Measurements from ENCODE around the gene EML5. TPM values are rescaled to one million over a fixed set of nuclear protein-coding genes. Genes with fewer than 3 reads are reported as not detected.

Gene EML5
- total and polyA plus RNA-seq, 2 experiments from 2014 or later, result 0.18 to 1.6 TPM

DNA sequence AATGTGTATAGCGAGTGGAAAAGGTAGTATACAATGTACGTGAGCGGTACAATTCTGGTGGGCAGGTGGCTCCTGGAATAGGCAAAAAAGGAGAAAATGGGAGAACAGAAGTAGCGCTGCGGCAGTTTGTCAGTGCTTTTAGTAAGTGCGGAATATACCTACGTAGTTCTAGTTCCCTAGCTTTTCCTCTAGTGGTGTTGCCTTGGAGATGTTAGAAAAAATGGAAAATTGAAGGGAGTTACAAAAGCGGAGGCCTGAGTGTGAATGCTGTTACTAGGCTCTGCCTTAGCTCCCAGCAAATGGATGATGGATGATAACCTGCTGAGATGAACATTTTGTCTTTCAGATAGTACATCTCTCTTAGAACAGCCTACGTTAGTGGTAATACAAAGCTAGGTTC is 32.8 kb upstream of the EML5 start:
- no peak overlapping the region for H3K27ac ChIP-seq (ENCODE audit: low read depth)
- no peak for DNase-seq (ENCODE audit: low spot score)

More for the DNA sequence above, 32.8 kb upstream of the EML5 start:
- TF ChIP-seq EZH2 (IDR thresholded peaks at IDR 0.05; ENCODE audit: low read depth, unreplicated experiment) (no peak), STAT1 (IDR thresholded peaks at IDR 0.05; ENCODE audit: unreplicated experiment) (no peak), POLR2AphosphoS5 (IDR thresholded peaks at IDR 0.05; ENCODE audit: low read depth) (no peak), JUNB (IDR thresholded peaks at IDR 0.05; ENCODE audit: unreplicated experiment) (no peak), ZNF331 (CRISPR knock-in tag; IDR thresholded peaks at IDR 0.05; ENCODE audit: low read depth) (no peak), ZNF114 (CRISPR knock-in tag; IDR thresholded peaks at IDR 0.05) (no peak), CREB1 (CRISPR knock-in tag; IDR thresholded peaks at IDR 0.05; ENCODE audit: low read depth) (no peak), NANOG (IDR thresholded peaks at IDR 0.05; ENCODE audit: borderline replicate concordance) (no peak), EZH2phosphoT487 (IDR thresholded peaks at IDR 0.05; ENCODE audit: unreplicated experiment) (no peak)
- TF ChIP-seq, protein P1, sequence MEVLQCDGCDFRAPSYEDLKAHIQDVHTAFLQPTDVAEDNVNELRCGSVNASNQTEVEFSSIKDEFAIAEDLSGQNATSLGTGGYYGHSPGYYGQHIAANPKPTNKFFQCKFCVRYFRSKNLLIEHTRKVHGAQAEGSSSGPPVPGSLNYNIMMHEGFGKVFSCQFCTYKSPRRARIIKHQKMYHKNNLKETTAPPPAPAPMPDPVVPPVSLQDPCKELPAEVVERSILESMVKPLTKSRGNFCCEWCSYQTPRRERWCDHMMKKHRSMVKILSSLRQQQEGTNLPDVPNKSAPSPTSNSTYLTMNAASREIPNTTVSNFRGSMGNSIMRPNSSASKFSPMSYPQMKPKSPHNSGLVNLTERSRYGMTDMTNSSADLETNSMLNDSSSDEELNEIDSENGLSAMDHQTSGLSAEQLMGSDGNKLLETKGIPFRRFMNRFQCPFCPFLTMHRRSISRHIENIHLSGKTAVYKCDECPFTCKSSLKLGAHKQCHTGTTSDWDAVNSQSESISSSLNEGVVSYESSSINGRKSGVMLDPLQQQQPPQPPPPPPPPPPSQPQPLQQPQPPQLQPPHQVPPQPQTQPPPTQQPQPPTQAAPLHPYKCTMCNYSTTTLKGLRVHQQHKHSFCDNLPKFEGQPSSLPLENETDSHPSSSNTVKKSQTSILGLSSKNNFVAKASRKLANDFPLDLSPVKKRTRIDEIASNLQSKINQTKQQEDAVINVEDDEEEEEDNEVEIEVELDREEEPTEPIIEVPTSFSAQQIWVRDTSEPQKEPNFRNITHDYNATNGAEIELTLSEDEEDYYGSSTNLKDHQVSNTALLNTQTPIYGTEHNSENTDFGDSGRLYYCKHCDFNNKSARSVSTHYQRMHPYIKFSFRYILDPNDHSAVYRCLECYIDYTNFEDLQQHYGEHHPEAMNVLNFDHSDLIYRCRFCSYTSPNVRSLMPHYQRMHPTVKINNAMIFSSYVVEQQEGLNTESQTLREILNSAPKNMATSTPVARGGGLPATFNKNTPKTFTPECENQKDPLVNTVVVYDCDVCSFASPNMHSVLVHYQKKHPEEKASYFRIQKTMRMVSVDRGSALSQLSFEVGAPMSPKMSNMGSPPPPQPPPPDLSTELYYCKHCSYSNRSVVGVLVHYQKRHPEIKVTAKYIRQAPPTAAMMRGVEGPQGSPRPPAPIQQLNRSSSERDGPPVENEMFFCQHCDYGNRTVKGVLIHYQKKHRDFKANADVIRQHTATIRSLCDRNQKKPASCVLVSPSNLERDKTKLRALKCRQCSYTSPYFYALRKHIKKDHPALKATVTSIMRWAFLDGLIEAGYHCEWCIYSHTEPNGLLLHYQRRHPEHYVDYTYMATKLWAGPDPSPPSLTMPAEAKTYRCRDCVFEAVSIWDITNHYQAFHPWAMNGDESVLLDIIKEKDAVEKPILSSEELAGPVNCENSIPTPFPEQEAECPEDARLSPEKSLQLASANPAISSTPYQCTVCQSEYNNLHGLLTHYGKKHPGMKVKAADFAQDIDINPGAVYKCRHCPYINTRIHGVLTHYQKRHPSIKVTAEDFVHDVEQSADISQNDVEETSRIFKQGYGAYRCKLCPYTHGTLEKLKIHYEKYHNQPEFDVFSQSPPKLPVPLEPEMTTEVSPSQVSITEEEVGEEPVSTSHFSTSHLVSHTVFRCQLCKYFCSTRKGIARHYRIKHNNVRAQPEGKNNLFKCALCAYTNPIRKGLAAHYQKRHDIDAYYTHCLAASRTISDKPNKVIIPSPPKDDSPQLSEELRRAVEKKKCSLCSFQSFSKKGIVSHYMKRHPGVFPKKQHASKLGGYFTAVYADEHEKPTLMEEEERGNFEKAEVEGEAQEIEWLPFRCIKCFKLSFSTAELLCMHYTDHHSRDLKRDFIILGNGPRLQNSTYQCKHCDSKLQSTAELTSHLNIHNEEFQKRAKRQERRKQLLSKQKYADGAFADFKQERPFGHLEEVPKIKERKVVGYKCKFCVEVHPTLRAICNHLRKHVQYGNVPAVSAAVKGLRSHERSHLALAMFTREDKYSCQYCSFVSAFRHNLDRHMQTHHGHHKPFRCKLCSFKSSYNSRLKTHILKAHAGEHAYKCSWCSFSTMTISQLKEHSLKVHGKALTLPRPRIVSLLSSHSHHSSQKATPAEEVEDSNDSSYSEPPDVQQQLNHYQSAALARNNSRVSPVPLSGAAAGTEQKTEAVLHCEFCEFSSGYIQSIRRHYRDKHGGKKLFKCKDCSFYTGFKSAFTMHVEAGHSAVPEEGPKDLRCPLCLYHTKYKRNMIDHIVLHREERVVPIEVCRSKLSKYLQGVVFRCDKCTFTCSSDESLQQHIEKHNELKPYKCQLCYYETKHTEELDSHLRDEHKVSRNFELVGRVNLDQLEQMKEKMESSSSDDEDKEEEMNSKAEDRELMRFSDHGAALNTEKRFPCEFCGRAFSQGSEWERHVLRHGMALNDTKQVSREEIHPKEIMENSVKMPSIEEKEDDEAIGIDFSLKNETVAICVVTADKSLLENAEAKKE (CRISPR knock-in tag; IDR thresholded peaks at IDR 0.05), result no peak
- TF ChIP-seq, protein P2, sequence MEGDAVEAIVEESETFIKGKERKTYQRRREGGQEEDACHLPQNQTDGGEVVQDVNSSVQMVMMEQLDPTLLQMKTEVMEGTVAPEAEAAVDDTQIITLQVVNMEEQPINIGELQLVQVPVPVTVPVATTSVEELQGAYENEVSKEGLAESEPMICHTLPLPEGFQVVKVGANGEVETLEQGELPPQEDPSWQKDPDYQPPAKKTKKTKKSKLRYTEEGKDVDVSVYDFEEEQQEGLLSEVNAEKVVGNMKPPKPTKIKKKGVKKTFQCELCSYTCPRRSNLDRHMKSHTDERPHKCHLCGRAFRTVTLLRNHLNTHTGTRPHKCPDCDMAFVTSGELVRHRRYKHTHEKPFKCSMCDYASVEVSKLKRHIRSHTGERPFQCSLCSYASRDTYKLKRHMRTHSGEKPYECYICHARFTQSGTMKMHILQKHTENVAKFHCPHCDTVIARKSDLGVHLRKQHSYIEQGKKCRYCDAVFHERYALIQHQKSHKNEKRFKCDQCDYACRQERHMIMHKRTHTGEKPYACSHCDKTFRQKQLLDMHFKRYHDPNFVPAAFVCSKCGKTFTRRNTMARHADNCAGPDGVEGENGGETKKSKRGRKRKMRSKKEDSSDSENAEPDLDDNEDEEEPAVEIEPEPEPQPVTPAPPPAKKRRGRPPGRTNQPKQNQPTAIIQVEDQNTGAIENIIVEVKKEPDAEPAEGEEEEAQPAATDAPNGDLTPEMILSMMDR (conservative IDR thresholded peaks at IDR 0.05; ENCODE audit: low read depth in 2 of 2), result no peak
- TF ChIP-seq, protein P3, sequence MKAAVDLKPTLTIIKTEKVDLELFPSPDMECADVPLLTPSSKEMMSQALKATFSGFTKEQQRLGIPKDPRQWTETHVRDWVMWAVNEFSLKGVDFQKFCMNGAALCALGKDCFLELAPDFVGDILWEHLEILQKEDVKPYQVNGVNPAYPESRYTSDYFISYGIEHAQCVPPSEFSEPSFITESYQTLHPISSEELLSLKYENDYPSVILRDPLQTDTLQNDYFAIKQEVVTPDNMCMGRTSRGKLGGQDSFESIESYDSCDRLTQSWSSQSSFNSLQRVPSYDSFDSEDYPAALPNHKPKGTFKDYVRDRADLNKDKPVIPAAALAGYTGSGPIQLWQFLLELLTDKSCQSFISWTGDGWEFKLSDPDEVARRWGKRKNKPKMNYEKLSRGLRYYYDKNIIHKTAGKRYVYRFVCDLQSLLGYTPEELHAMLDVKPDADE (IDR thresholded peaks at IDR 0.05), result no peak
- TF ChIP-seq, protein P4, sequence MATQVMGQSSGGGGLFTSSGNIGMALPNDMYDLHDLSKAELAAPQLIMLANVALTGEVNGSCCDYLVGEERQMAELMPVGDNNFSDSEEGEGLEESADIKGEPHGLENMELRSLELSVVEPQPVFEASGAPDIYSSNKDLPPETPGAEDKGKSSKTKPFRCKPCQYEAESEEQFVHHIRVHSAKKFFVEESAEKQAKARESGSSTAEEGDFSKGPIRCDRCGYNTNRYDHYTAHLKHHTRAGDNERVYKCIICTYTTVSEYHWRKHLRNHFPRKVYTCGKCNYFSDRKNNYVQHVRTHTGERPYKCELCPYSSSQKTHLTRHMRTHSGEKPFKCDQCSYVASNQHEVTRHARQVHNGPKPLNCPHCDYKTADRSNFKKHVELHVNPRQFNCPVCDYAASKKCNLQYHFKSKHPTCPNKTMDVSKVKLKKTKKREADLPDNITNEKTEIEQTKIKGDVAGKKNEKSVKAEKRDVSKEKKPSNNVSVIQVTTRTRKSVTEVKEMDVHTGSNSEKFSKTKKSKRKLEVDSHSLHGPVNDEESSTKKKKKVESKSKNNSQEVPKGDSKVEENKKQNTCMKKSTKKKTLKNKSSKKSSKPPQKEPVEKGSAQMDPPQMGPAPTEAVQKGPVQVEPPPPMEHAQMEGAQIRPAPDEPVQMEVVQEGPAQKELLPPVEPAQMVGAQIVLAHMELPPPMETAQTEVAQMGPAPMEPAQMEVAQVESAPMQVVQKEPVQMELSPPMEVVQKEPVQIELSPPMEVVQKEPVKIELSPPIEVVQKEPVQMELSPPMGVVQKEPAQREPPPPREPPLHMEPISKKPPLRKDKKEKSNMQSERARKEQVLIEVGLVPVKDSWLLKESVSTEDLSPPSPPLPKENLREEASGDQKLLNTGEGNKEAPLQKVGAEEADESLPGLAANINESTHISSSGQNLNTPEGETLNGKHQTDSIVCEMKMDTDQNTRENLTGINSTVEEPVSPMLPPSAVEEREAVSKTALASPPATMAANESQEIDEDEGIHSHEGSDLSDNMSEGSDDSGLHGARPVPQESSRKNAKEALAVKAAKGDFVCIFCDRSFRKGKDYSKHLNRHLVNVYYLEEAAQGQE (IDR thresholded peaks at IDR 0.05; ENCODE audit: unreplicated experiment), result no peak
- Mint-ChIP-seq H3K4me3 (peak overlapping the region; percentile 93), H3K36me3 (ENCODE audit: low read depth) (no peaks in the 10 kb centered on the region), H3K27ac (no peak overlapping the region), H3K27me3 (ENCODE audit: insufficient read depth, low read depth, poor library complexity) (no peaks in the 10 kb centered on the region), H3K9me3 (no peaks in the 10 kb centered on the region; the same call in 2 of the 3 replicates), H3K4me1 (peaks cover 19% of the 10 kb centered on the region)
- H3K79me2 ChIP-seq (replicated peaks; ENCODE audit: insufficient read depth), result 0 out of 2 replicates have a peak, but pooled peaks cover 5% of the 10 kb centered on the region
- ATAC-seq, result no peak
- H3K4me3 ChIP-seq, result peak overlapping the region; percentile 71
- H3F3A ChIP-seq (replicated peaks; ENCODE audit: low read depth), result no peaks in the 10 kb centered on the region
- peak overlapping the region; percentile 85 for H3K4me2 ChIP-seq
- H3K36me3 ChIP-seq (ENCODE audit: insufficient read depth), result no peaks in the 10 kb centered on the region
- no peaks in the 10 kb centered on the region for H3K27me3 ChIP-seq (ENCODE audit: insufficient read depth)
- H2AFZ ChIP-seq, result peak overlapping the region; percentile 98; the same call in 1 of the 2 replicates
- H3K4me1 ChIP-seq (ENCODE audit: insufficient read depth), result peaks cover 6% of the 10 kb centered on the region
- H4K20me1 ChIP-seq (replicated peaks; ENCODE audit: insufficient read depth), result no peaks in the 10 kb centered on the region
- H3K9me2 ChIP-seq (ENCODE audit: insufficient read depth), result no peaks in the 10 kb centered on the region

All from GM23338 (cell line).